G401.6 (cell line): Measurements from ENCODE around the gene PPP3CA.

ENCODE experiments used
- FAIRE-seq: peaks from 2 replicates; lab custom pipeline; 2012; peaks lifted over from hg19 to GRCh38; lab: Jason Lieb, UNC

The PPP3CA gene

DNA sequence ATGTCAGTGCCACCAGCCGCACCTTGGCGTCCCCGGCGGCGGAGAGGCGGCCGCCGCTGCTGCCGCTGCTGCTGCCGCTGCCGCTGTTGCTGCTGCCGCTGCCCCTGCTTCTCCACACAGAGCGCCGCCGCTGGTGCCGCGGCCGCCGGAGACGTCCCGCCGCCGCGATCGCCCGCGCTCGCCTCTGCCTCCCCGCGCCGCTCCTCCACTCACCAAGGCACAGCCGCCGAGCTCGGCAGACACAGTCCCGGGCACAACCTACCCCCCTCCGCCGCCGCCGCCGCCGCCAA is at the start of gene PPP3CA:
PPP3CA (minus strand) TSS at position 260 of the 290 bp plus-strand sequence.
- FAIRE-seq: no peak

DNA sequence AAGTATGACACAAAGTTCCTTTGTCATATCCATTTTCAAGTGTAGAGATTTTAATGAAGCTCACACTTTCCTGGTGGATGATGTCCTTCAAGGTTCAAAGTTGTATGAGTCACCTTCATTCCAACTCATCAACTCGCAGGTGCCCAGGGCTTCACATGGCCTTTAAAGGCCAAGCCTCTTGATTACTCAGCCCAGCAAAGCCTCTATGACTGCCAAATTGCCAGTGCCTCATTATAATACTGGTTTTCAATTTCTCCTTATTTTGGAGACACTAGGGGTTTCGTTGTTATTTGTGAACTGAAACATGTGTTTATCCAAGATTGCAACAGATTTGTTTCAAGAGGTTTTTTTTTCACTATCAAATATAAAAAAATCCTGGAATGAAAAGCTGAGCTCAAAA is 45.9 kb upstream of the PPP3CA start:
- no peak for FAIRE-seq

DNA sequence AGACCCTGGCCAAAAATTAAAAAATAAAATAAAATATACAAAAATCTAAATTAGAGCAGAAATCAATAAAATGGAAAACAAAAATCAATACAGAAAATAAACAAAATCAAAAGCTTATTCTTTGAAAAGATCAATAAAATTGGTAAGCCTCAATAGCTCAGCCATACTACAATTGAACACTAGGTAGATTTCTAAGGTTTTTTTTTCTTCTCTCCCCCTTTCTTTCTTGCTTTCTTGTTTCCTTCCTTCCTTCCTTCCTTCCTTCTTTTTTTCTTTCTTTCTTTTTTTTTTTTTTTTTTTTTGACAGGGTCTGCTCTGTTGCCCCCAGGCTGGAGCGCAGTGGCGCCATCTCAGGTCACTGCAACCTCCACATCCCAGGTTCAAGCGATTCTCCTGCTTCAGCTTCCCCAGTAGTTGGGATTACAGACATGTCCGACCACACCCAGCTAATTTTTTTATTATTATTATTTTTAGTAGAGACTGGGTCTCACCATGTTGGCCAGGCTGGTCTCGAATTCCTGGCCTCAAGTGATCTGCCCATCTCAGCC is 23.4 kb upstream of the PPP3CA start:
- FAIRE-seq: no peak

DNA sequence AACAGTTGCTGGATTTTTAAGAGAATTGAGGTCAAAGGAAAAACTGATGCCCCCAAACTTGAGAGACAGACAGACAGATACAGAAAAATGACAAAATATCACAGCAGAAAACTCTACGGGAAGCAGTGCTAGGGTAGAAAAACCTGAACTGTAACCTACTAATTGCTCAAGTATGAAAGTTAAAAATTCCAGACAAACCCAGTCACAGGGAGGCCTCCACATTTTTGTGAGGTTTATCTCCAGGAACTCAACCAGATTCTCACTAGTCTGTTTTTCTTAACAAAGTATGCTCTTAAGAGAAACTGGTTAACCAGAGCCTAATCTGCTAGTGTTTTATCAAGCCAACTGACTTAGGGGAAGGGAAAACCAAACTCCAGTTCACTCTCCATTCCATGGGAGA is 19.9 kb upstream of the PPP3CA start:
- FAIRE-seq: no peak

DNA sequence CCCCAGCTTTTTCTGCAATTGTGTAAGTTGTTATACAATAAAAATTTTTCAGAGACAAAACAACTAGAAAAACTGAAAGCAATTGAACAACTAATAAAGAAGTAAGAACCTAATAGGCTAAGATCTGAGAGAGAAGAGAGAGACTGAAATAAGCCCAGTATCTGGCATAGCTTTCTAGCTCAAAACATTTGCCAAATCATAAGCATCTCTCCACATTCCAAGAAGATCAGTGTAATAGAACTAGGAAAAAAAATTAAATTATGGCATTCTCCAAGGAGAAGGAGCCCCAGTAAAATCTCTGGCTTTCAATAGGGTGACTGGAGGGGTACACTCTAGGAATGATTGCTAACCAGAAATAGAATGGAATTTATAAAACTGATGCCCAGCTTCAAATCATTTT is 19.0 kb upstream of the PPP3CA start:
- no peak for FAIRE-seq

DNA sequence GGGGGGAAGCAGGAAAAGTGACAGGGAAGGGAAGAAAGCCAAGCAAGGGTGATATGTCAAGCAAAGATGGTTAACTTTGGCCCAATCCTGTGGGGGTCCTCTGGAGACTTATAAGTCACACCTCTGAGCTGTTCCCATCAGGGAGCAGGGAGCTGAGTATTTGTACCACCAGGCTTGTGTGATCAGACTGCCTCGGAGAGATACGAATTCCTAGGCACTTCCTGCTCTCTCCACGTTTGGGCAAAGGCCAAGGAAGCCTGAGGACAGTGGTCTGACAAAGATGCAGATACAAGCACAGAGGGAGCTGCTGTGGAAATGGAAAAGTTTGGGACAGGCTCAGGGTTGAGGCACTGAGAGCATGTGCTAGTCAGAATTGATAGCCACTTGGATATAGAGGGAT is 10.4 kb upstream of the PPP3CA start:
- no peak for FAIRE-seq

DNA sequence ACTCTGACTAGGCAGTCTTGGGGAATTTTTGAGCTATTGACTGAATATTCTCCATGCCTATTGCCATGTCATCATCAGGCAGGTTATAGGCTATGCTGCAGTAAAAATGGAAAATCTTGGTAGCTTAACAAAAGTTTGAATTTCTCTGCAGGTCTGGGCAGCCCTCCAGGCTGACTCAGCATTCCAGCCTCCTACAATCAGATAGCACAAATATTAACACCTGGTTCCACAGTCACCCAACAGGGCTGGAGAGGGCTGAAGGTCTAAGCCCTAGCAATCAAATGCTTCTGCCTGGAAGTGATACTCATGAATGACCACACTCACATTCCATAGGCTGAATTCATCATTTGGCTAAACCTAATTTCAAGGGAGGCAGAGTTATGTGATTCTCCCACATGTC is 9.6 kb upstream of the PPP3CA start:
- FAIRE-seq: no peak

DNA sequence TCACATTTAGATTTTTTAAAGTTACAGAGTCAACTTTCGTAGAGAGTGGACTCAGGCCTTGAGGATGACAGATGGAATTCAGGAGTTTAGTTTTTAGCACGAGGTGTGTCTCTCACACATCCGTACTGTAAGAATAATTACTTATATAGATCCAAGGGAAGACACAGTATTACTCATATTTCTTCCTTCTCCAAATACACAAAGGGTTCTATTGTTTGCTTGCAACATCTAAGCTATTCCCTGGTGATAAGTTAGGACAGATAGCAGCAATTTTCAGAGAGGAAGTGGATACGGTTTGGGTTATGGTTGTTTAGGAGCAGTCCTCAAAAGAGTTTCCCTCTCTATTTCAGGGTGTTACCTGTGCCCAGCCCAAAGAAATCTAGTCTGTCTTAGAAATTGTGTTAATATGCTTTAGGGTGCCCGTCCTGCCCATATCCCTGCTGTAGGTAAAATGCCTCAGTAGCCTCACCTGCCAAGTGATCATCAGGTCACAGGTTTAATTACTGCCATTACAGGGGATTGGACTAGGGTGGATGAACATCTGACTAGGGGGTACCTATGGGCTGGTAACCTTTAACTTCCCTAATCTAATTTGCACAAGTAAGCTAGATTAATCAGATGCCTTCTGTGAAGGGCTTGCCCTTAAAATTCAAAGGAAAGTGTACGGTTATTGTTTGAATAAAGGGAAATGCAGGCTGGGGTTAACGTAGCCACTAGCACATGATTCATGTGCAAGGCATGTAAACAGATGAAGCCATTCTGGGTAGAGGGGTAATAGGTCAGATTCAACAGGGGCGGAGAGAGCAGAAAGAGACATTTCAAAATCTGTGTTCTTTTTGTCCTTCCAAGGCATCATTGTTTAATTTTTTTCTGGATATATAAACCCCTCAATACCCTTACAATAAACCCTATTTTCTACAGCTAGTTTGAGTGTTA is 8.7 kb upstream of the PPP3CA start:
- no peak for FAIRE-seq

DNA sequence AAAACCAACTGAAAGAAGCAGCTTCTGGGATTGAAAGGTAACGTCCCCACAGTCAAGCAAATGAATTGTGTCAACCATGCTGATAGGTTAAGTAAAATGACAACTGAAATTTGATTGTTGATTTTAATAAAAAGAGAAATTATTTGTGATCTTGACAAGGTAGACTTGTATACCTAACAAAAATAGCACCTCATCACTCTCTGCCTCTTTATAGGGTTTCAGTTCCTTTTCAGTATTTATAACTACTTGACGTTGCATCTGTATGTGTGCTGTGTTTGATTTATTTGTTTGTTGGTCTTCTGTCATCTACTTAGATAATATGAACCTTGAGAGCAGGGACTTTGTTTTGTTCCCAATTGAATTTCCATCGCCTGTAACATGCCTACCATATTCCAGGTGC is 7.9 kb upstream of the PPP3CA start:
- no peak for FAIRE-seq

DNA sequence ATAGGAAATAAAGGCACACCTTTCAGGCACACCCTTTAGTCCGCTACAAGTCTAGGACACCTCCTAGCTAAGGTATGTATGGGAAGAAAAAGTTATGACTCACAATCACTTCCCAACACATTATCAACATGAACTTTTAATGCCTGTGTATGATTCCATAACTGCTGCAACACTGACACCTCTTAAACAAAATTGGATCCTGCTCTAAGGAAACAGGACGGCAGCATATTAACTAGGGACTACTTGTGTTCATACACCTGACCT is 2.4 kb upstream of the PPP3CA start:
- FAIRE-seq: no peak

DNA sequence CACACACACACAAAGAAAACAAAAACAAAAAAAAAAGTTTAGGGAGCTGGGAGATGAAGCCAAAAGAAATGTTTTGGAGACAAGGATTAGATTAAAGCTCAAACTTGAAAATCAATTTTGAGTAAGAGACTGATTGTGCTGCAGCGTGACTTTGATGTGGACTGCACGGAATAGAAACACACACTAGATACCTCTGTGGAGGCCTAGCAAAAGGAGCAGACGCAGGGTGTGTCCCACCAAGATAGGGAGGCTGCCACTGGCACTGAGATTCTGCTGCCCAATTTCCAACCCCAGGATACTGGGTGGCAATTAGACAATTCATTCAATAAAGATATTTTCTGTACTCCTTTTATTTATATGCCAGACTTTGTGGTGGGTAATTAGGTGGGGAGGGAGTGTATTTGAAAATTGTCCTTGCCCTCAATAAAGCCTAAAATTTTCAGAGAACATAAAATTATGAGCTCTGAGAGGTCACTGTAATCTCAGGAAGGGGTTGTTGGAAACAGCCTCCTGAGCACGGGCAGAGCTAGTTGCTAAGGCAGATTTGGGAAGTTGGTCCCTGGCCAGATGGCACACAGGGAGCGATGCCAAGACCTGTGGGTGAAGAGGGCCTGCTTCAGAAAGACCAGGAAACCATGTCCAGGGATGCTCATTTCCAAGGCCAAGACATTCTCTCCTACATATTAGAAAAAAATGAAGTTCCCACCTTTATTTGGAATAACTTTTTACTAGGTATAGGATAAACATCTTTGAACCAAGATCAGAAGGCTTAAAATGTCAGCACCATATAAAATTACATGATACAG is 1.9 kb upstream of the PPP3CA start:
- FAIRE-seq: no peak

DNA sequence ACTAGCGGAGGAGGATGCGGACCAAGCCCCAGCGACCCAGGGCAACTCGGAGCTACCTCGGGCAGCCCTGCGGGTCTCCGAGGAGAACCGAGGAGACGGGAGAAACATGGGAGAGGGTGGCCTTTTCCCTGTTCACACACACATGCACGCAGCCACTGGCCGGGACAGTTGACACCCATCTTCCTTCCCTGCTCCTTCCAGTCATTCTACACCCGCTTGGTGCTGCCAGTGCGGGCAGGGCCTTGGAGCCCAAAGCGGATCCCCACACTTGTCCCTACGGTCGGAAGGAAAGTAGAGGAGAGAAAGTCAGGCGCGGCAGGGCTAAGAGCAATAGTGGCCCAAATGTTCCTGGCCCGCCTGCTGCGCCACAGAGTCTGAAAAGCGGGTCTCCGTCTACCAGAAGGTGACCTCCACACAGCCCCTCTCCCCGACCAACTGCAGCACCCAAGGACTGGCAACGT is 1.1 kb upstream of the PPP3CA start:
- no peak for FAIRE-seq

DNA sequence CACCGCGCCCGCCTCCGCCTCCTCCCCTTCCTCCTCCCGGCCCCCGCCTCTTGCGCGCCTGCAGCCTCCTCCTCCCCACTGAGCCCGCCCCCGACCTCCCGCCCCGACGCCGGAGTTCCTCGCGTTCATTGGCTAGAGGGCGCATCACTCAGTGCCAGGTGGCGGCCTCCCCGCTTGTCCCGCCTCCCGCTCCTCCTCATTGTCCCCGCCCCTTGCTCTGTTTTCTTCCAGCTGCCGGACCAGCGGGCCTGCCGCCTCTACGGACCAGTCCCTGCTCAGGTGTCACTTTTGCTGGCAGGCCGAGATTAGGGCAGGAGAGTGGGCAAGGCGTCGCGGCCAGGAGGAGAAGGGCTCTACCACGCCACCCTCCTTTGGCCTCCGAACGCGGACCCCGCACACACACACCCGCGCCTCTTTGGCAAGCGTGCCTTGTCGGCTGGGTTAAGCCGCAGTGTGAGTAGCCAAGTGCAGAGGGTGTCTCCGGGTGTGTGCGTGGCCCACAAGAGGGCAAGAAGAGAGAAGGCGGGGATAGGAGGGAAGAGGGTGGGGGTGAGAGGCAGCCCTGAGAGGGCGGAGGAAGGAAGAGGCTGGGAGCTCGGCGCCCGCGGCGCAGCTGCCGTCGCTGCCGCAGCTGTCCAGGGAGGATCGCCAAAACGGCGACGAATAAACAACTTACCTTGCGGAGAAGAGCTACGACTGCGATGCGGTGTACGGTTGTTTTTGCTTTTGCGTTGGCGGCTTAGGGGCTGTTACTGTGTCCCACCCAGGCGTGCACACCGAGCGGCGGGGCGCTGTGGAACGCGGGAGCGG is 436 bp upstream of the PPP3CA start:
- FAIRE-seq: no peak

DNA sequence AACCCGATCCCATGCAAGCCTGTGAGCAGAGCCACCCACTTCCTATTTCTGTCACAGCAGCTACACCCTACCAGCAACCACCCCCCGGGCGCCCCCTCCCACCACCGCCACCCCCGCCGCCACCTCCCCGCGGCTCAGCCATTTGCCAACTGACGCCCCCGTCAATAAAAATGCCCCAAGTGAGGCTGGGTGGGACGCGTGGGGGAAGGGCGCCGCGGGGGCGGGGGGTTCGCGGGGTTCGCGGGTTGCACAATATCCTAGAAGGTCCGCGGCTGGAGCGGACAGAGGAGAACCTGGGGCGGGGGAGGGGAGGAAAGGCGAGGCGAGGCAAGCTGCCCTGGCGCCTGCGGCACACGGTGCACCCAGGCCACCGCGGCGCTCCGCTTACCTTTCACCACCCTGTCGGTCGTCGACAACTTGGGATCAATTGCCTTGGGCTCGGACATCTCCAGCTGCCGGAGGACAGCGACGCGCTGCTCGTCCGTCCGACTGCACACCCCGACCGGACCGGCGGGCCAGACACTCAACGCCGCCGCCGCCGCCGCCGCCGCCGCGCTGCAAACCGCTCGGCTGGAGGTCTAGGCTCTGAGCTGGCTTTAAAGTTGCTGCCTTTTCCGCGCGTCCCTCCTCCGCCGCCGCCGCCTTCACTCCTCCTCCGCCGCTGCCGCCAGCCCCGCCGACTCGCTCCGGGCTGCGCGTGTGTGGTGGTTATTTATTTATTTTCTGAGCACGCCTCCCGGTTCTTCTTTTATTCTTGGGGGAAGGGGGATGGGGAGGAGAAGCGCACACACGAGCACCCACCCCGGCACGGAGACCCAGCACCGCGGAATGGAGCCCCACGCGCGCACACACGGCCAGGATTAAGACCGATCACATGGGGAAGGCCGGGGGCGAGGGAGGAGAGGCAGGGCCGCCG is 717 bp downstream of the PPP3CA start:
- FAIRE-seq: no peak

DNA sequence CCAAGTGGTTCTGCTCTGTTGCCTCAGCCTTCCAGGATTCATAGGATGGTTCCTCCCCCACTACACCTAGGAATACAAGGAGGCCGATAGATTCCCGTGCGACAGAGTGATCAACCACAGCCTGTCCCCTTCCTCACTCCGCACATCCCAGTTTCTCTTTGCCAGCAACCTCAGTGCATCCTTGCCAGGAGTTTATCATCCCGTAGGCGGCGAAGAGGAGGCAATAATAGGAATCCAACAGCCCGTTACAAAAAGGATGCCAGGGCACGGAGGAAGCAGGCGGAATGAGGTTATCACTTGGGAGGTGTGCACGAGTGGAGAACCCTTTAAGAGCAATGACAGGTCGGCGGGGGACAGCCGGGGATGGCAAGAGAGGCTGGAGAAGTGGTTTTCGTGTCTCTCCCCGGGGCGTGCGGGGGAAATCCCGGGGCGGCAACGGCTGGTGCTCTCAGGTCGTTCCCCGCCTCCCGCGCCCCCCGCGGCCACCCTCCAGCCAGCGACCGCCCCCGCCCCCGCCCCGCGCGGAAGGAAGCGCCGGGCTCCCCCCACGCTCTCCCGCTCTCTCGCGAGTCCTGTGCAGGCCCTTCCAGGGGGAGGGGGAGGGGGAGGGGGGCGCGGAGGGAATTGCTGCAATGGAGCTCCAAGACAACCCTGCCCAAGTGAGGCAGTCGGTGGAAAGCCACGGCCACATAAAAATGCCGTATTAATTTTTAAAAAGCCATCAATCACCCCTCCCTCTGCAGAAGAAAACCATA is 1.6 kb downstream of the PPP3CA start:
- FAIRE-seq: no peak

DNA sequence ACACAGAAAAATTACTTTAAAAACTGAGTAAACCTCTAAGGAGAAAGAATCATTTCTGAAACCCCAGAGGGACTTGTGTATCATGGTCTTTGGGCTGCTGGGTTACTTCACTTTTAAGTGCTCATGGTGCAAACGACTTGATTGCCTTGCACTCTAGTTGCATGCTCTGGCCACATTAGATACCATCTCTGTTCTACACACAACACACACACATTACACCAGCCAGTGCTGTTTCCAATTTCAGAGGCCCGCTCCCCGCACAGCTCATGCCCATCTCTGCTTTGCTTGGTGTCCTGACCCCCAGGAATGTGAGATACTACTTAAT is 2.1 kb downstream of the PPP3CA start:
- no peak for FAIRE-seq

DNA sequence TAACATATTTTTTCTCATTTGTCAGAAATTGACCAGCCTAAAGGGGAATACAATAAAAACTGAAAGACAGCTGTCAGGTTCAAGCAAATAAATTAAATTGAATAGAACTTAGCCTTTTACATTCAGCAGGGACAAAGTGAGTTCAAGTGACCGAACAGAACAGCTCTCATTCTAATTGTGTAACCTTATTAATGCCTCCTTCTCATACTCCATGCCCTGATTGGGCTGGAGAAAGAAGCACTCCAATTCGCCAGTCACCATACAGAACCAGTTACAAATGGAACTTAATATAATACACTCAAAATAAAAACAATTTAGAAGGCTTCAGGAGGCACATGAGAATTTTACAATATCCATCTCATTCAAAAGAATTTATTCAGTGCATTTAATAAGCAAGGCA is 8.0 kb downstream of the PPP3CA start:
- FAIRE-seq: no peak

DNA sequence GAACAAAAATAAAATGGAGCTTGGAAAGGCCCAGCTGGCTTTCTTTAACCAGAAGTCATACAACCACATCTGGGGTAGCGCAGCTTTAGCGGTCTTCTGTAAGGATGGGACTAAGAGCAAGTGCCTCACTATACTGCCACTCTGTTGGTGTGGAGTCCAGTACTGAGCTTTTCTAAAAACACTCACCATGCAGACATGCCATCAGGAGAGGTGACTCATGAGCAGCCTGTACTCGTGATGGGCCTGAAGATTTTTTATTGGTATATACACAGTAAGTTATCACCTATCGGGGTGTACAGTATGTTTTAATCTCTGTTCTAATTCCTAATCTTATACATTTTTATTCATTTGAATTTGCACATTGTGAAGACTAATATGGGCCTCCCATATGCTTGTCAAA is 9.6 kb downstream of the PPP3CA start:
- no peak for FAIRE-seq

DNA sequence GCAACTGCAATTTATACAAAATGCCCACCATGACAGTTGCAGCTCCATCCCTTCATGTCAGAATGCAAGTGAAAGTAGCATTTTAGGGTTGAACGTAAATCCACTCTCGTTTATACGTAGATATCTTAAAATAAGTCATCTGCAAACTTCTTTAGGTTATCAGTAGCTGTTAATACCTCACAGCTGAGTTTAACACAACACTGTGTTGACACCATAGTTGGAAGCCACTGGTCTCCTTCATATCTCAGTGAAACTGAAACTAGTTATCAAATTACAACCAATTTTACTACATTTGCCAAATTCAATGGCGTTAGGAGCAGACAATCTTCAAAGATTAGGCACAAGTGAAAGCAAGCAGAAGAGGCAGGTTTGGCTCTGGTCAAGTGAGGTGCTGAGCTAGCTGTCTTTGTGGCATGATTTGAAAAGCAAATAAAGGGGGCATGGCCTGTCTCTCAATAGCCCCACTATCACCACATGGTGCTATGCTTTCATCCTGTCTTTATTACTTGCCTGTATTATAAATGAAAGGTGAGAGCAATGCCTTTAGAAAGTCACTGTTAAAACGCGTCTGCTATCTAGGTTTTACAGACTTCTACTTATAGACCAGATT is 12.3 kb downstream of the PPP3CA start:
- FAIRE-seq: no peak

DNA sequence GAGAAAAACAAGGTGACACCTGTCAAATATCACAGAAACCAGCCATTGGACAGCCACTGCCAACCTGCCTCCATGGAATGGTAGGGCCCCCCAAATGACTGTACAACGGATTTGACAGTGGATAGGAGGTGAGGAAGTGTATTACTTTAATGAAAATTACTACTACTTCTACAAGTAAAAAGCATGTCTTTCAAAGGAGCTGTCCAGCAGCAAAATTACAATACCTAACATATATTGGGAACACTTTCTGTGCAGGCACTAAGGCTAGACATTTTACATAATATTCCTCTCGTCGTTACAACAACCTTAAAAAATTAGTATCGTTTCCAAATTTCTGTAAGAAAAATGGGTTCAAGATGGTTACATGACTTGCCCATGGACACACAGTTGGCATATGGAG is 14.9 kb downstream of the PPP3CA start:
- no peak for FAIRE-seq

DNA sequence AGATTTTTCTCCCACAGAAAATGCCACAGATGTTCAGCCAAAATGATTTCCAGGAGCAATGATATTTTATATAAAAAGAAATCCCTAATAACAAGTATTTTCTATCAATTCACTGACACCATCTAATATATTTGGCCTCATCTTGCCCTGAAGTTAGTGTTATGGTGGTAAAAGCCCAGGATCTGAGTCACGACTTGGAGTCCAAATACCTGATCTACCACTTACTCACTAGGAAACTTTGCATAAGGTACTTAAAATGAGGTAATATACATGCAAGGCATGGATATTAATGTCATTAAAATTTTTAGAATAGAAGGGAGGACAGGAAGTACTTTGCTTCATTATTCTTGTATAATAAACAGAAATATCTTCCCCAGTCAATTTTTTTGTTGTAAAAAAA is 16.3 kb downstream of the PPP3CA start:
- no peak for FAIRE-seq
